Upper lobe of right lung (tissue), 1 donor: Measurements from ENCODE around the gene ZNF691. TPM values are rescaled to one million over a fixed set of nuclear protein-coding genes. Genes with fewer than 3 reads are reported as not detected.
A peak's percentile ranks its signal among the peaks of the same experiment; 100 is the strongest.
"Not testable (repeated sequence)": the region's sequence is repeated elsewhere in the genome, so short reads cannot be mapped to it uniquely, and the experiment has no call there.

Experiments
- ATAC-seq: fragments of 200-7000 bp; cut with Tn5 transposase; one replicate; pipeline ENCODE4 v1.9.1; 2020; ENCODE audit warnings: mild to moderate bottlenecking, moderate library complexity
- DNase-seq: peaks from one replicate; pipeline ENCODE4 v3.0.0-alpha.2; 2020
- H3K27ac ChIP-seq: fragments of 200-600 bp; one replicate; pipeline ENCODE4 v1.8.0; 2022
- H3K27me3 ChIP-seq: fragments of 200-600 bp; one replicate; pipeline ENCODE4 v1.8.0; 2022; ENCODE audit warnings: mild to moderate bottlenecking
- H3K36me3 ChIP-seq: fragments of 200-600 bp; one replicate; pipeline ENCODE4 v1.8.0; 2022
- H3K4me1 ChIP-seq: fragments of 200-600 bp; one replicate; pipeline ENCODE4 v1.8.0; 2022
- H3K4me3 ChIP-seq: fragments of 200-600 bp; one replicate; pipeline ENCODE4 v1.8.0; 2022; ENCODE audit warnings: mild to moderate bottlenecking
- H3K9me3 ChIP-seq: fragments of 200-600 bp; one replicate; pipeline ENCODE4 v1.8.0; 2022
- CTCF ChIP-seq: fragments of 200-600 bp; IDR thresholded peaks from one replicate; pipeline ENCODE4 v1.8.0; 2022; ENCODE audit warnings: antibody characterized with exemption
- intact Hi-C: fragments of 100-400 bp; cut with DNase I; formaldehyde crosslinking; loops from one replicate; pipeline ENCODE4 v1.11.0; 2022
- total RNA-seq: library from RNA; stranded (reverse); fragmentation: NEBNext Ultra II Directional; extraction: Animal tissue kit (Norgen Biotek cat#: 25700); gene quantifications from one replicate; pipeline ENCODE4 v1.2.1, GENCODE V29; 2021
- donor health status: DM: no; HTN: yes; CAD: no; lungs with severe emphysema.

ZNF691 gene
- total RNA-seq, 1 donor from 2014 or later = 8.2 TPM

GRCh38 chr1:42806593-42806992 is 39.8 kb upstream of the ZNF691 start:
- Histone ChIP-seq H3K27ac (no peak overlapping the region), H3K4me3 (no peak overlapping the region), H3K4me1 (no peaks in the 10 kb centered on the region), H3K27me3 (no peaks in the 10 kb centered on the region), H3K9me3 (no peaks in the 10 kb centered on the region), H3K36me3 (peaks cover 9% of the 10 kb centered on the region)
- intact Hi-C loops = no loop called here
- no peak for TF ChIP-seq CTCF
- no peak for ATAC-seq
- DNase-seq = no peak

- Histone ChIP-seq H3K27me3 (no peaks in the 10 kb centered on the region), H3K36me3 (peaks cover 9% of the 10 kb centered on the region), H3K4me3 (no peak overlapping the region), H3K27ac (no peak overlapping the region), H3K9me3 (no peaks in the 10 kb centered on the region), H3K4me1 (no peaks in the 10 kb centered on the region)
- no peak for ATAC-seq
- TF ChIP-seq CTCF = no peak
- intact Hi-C loops = no loop called here
- DNase-seq = no peak
Observed at GRCh38 chr1:42807056-42807668, 39.3 kb upstream of the ZNF691 start.

- peaks cover 22% of the 10 kb centered on the region for H3K4me1 ChIP-seq
- H3K9me3 ChIP-seq, H3K27ac ChIP-seq, H3K27me3 ChIP-seq, DNase-seq, H3K4me3 ChIP-seq, ATAC-seq, intact Hi-C loops, H3K36me3 ChIP-seq: not testable (repeated sequence)
Observed at GRCh38 chr1:42814815-42815214, 31.6 kb upstream of the ZNF691 start.

- no peak for TF ChIP-seq CTCF
Observed at GRCh38 chr1:42815941-42816584, 30.4 kb upstream of the ZNF691 start.

GRCh38 chr1:42816585-42817439 is 29.6 kb upstream of the ZNF691 start, which contains the start of the genes ERMAP and SVBP:
Gene ERMAP (plus strand): TSS chr1:42817122. CDS start chr1:42830449, 13,327 bp downstream.
Gene SVBP (minus strand): TSS chr1:42817397. CDS start chr1:42816544, 853 bp downstream.
- intact Hi-C loops = no loop called here
- H3K4me1 ChIP-seq = peaks cover 22% of the 10 kb centered on the region
- no peak for TF ChIP-seq CTCF
- H3K36me3 ChIP-seq = no peaks in the 10 kb centered on the region
- H3K4me3 ChIP-seq = peak within 1 kb of the TSS; percentile 76
- H3K9me3 ChIP-seq = no peaks in the 10 kb centered on the region
- no peaks in the 10 kb centered on the region for H3K27me3 ChIP-seq
- ATAC-seq = peak; percentile 98
- peak; percentile 97 for DNase-seq
- peak within 1 kb of the TSS; percentile 97 for H3K27ac ChIP-seq

More at GRCh38 chr1:42815941-42816584, 30.4 kb upstream of the ZNF691 start:
- ATAC-seq (no peak), DNase-seq (no peak)
- intact Hi-C loops = no loop called here
- H3K4me1 ChIP-seq = peaks cover 22% of the 10 kb centered on the region
- no peaks in the 10 kb centered on the region for H3K36me3 ChIP-seq
- H3K4me3 ChIP-seq = peak overlapping the region; percentile 76
- H3K9me3 ChIP-seq = no peaks in the 10 kb centered on the region
- H3K27ac ChIP-seq = peak overlapping the region; percentile 97
- H3K27me3 ChIP-seq = no peaks in the 10 kb centered on the region

- ATAC-seq (no peak), DNase-seq (no peak)
- no peak for TF ChIP-seq CTCF
- Histone ChIP-seq H3K4me3 (peak overlapping the region; percentile 76), H3K4me1 (peaks cover 22% of the 10 kb centered on the region), H3K27ac (peak overlapping the region; percentile 97), H3K36me3 (no peaks in the 10 kb centered on the region), H3K9me3 (no peaks in the 10 kb centered on the region), H3K27me3 (no peaks in the 10 kb centered on the region)
- intact Hi-C loops = no loop called here
Observed at GRCh38 chr1:42817440-42817767, 29.0 kb upstream of the ZNF691 start.
